ENCODE measurements around the gene GSTCD. TPM values are rescaled to one million over a fixed set of nuclear protein-coding genes. Genes with fewer than 3 reads are reported as not detected.
"Not testable (repeated sequence)": the region's sequence is repeated elsewhere in the genome, so short reads cannot be mapped to it uniquely, and the experiment has no call there.

The GSTCD gene
- total RNA-seq, 1 experiment from 2014 or later, result 17.9 TPM

DNA sequence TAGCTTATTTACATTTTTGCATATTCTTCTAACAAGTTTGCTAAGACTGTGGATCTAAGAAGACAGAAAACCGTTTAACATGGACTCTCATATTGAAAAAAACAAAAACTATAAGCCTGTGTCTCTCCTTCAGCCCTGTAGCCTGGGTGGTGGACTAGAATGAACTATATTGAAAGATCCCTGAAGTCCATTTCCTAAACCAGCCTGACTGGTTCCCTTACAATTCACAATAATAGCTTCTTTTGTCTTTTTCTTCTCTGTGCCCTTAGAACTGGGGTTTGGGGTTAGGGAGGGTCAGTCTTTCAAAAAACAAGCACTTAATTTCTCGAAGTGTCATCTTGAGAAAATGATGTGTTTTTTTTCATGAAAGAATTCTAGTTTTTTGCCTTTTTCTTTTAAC, 59.0 kb downstream of the GSTCD start:
- no peak overlapping the region for H4K5ac ChIP-seq (ENCODE audit: insufficient read length, low read depth, low read length)
- H4K91ac ChIP-seq (ENCODE audit: insufficient read length, low read depth, low read length), result no peak overlapping the region
- no peak overlapping the region for H2BK15ac ChIP-seq (ENCODE audit: low read depth, low read length)
- TF ChIP-seq CTCF (conservative IDR thresholded peaks at IDR 0.05), result no peak
- H2BK5ac ChIP-seq (ENCODE audit: insufficient read length, low read length), result no peak overlapping the region
- H3K27me3 ChIP-seq (ENCODE audit: insufficient read depth, low read length), result no peaks in the 10 kb centered on the region
- no peak overlapping the region for H3K9ac ChIP-seq (ENCODE audit: extremely low read depth, insufficient read length, low read length)
- no peak overlapping the region for H3K4me2 ChIP-seq (ENCODE audit: insufficient read depth, insufficient read length, low read length)
- no peak overlapping the region for H3K18ac ChIP-seq (ENCODE audit: insufficient read length, low read depth, low read length)
- no CpG with 5 or more reads among the region's 2 CpGs for WGBS (ENCODE audit: extremely low coverage, insufficient read length, low lambda C conversion rate)
- no peaks in the 10 kb centered on the region for H3K4me1 ChIP-seq (ENCODE audit: insufficient read depth, low read length)
- no peak overlapping the region for H3K4ac ChIP-seq (ENCODE audit: low read depth, low read length)
- H3K27ac Mint-ChIP-seq, result no peak overlapping the region
- H3K4me1 Mint-ChIP-seq, result peaks cover 12 to 14% of the 10 kb centered on the region in 2 experiments
- peaks cover 17 to 20% of the 10 kb centered on the region in 2 experiments for H3K9me3 Mint-ChIP-seq
- no peak overlapping the region for H3K14ac ChIP-seq (ENCODE audit: insufficient read depth, low read length)
- no peak overlapping the region for H3K56ac ChIP-seq (ENCODE audit: insufficient read length, low read depth, low read length)
- H2BK12ac ChIP-seq (ENCODE audit: insufficient read length, low read depth, low read length), result no peak overlapping the region
- H3K79me1 ChIP-seq (ENCODE audit: insufficient read depth, low read depth, low read length, poor library complexity, severe bottlenecking), result no peaks in the 10 kb centered on the region
- H4K8ac ChIP-seq (replicated peaks; ENCODE audit: insufficient read length, low read depth, low read length), result no peak overlapping the region
- no peak overlapping the region for H3K23ac ChIP-seq (ENCODE audit: insufficient read length, low read depth, low read length)
- H2AFZ ChIP-seq (ENCODE audit: low read length), result no peak overlapping the region
- no peaks in the 10 kb centered on the region for H3K79me2 ChIP-seq (ENCODE audit: insufficient read depth, low read length)
- H3K27ac ChIP-seq (ENCODE audit: insufficient read length, low read depth, low read length), result no peak overlapping the region
- DNase-seq, result no peak
- no peaks in the 10 kb centered on the region for H3K27me3 Mint-ChIP-seq (ENCODE audit: low read depth)
- H3K9me3 ChIP-seq (ENCODE audit: control insufficient read depth, low read depth, low read length), result no peaks in the 10 kb centered on the region
- no peak overlapping the region for H2BK20ac ChIP-seq (ENCODE audit: low read depth, low read length, poor library complexity, severe bottlenecking)
- H2BK120ac ChIP-seq (ENCODE audit: low read depth, low read length, poor library complexity, severe bottlenecking), result no peak overlapping the region
- no peaks in the 10 kb centered on the region for H4K20me1 ChIP-seq (ENCODE audit: control insufficient read depth, insufficient read depth, insufficient read length)
- H2AK5ac ChIP-seq (ENCODE audit: insufficient read length, low read length), result no peak overlapping the region
- H3K36me3 Mint-ChIP-seq (ENCODE audit: insufficient read depth in 1 of 3, low read depth in 3 of 3), result peaks cover 14 to 23% (median 17%) of the 10 kb centered on the region in 3 experiments
- H3K4me3 Mint-ChIP-seq, result no peak overlapping the region
- no peak overlapping the region for H3T11ph ChIP-seq (ENCODE audit: low read length)
- H3K23me2 ChIP-seq (ENCODE audit: insufficient read length, low read depth, low read length, poor library complexity, severe bottlenecking), result no peaks in the 10 kb centered on the region

- H3K4ac ChIP-seq (ENCODE audit: low read depth, low read length); H3K27me3 Mint-ChIP-seq (ENCODE audit: low read depth): not testable (repeated sequence)
- H3K36me3 Mint-ChIP-seq (ENCODE audit: insufficient read depth in 1 of 3, low read depth in 3 of 3), result peaks cover 14 to 31% (median 22%) of the 10 kb centered on the region in 3 experiments
Observed at GRCh38 chr4:105770524-105770923, 61.9 kb downstream of the GSTCD start.

More at GRCh38 chr4:105770524-105770923, 61.9 kb downstream of the GSTCD start:
- H2AFZ ChIP-seq (ENCODE audit: low read length); DNase-seq; H3K18ac ChIP-seq (ENCODE audit: insufficient read length, low read depth, low read length); H3K79me2 ChIP-seq (ENCODE audit: insufficient read depth, low read length); H3K79me1 ChIP-seq (ENCODE audit: insufficient read depth, low read depth, low read length, poor library complexity, severe bottlenecking); H2BK120ac ChIP-seq (ENCODE audit: low read depth, low read length, poor library complexity, severe bottlenecking); H4K5ac ChIP-seq (ENCODE audit: insufficient read length, low read depth, low read length); H3K14ac ChIP-seq (ENCODE audit: insufficient read depth, low read length); H3K27ac Mint-ChIP-seq; H3T11ph ChIP-seq (ENCODE audit: low read length); H3K27me3 ChIP-seq (ENCODE audit: insufficient read depth, low read length); H3K4me3 Mint-ChIP-seq; H4K91ac ChIP-seq (ENCODE audit: insufficient read length, low read depth, low read length); H2BK5ac ChIP-seq (ENCODE audit: insufficient read length, low read length); H3K23me2 ChIP-seq (ENCODE audit: insufficient read length, low read depth, low read length, poor library complexity, severe bottlenecking); H3K9ac ChIP-seq (ENCODE audit: extremely low read depth, insufficient read length, low read length); H2AK5ac ChIP-seq (ENCODE audit: insufficient read length, low read length); H2BK12ac ChIP-seq (ENCODE audit: insufficient read length, low read depth, low read length); H4K8ac ChIP-seq (replicated peaks; ENCODE audit: insufficient read length, low read depth, low read length); H2BK20ac ChIP-seq (ENCODE audit: low read depth, low read length, poor library complexity, severe bottlenecking); H3K27ac ChIP-seq (ENCODE audit: insufficient read length, low read depth, low read length); H3K4me1 ChIP-seq (ENCODE audit: insufficient read depth, low read length); H4K20me1 ChIP-seq (ENCODE audit: control insufficient read depth, insufficient read depth, insufficient read length); H3K23ac ChIP-seq (ENCODE audit: insufficient read length, low read depth, low read length); H3K9me3 ChIP-seq (ENCODE audit: control insufficient read depth, low read depth, low read length); H3K56ac ChIP-seq (ENCODE audit: insufficient read length, low read depth, low read length); H2BK15ac ChIP-seq (ENCODE audit: low read depth, low read length); H3K4me2 ChIP-seq (ENCODE audit: insufficient read depth, insufficient read length, low read length): not testable (repeated sequence)
- peaks cover 17 to 20% of the 10 kb centered on the region in 2 experiments for H3K9me3 Mint-ChIP-seq
- peaks cover 14 to 15% of the 10 kb centered on the region in 2 experiments for H3K4me1 Mint-ChIP-seq
